Measurements from ENCODE around the gene SCP2.

The SCP2 gene

GRCh38 chr1:52920791-52921291 lies 6.2 kb upstream of the SCP2 start:
- DNase-seq (ENCODE audit: low read depth): no peak
- peak overlapping the region; percentile 64 for H3K4me3 ChIP-seq (ENCODE audit: low read depth, low read length)
- TF ChIP-seq CTCF (IDR thresholded peaks at IDR 0.05; ENCODE audit: insufficient read depth, low read depth, low read length, missing control alignments): no peak

GRCh38 chr1:52925571-52926005 lies 1.5 kb upstream of the SCP2 start:
- no peak for DNase-seq (ENCODE audit: low read depth)
- no peak for TF ChIP-seq CTCF (IDR thresholded peaks at IDR 0.05; ENCODE audit: insufficient read depth, low read depth, low read length, missing control alignments)
- no peak overlapping the region for H3K4me3 ChIP-seq (ENCODE audit: low read depth, low read length)

GRCh38 chr1:52926864-52927211 lies 238 bp upstream of the SCP2 start:
- H3K4me3 ChIP-seq (ENCODE audit: low read depth, low read length): peak overlapping the region; percentile 91
- no peak for TF ChIP-seq CTCF (IDR thresholded peaks at IDR 0.05; ENCODE audit: insufficient read depth, low read depth, low read length, missing control alignments)
- no peak for DNase-seq (ENCODE audit: low read depth)

GRCh38 chr1:52928015-52928404 lies 934 bp downstream of the SCP2 start:
- H3K4me3 ChIP-seq (ENCODE audit: low read depth, low read length): peak overlapping the region; percentile 91
- TF ChIP-seq CTCF (IDR thresholded peaks at IDR 0.05; ENCODE audit: insufficient read depth, low read depth, low read length, missing control alignments): no peak
- DNase-seq (ENCODE audit: low read depth): no peak

GRCh38 chr1:52929019-52929418 lies 1.9 kb downstream of the SCP2 start:
- no peak overlapping the region for H3K4me3 ChIP-seq (ENCODE audit: low read depth, low read length)
- DNase-seq (ENCODE audit: low read depth): no peak
- no peak for TF ChIP-seq CTCF (IDR thresholded peaks at IDR 0.05; ENCODE audit: insufficient read depth, low read depth, low read length, missing control alignments)

- no peak for TF ChIP-seq CTCF (IDR thresholded peaks at IDR 0.05; ENCODE audit: insufficient read depth, low read depth, low read length, missing control alignments)
- no peak for DNase-seq (ENCODE audit: low read depth)
- no peak overlapping the region for H3K4me3 ChIP-seq (ENCODE audit: low read depth, low read length)
Measured at GRCh38 chr1:52937433-52938182, 10.5 kb downstream of the SCP2 start.

- no peak overlapping the region for H3K4me3 ChIP-seq (ENCODE audit: low read depth, low read length)
- no peak for TF ChIP-seq CTCF (IDR thresholded peaks at IDR 0.05; ENCODE audit: insufficient read depth, low read depth, low read length, missing control alignments)
- DNase-seq (ENCODE audit: low read depth): no peak
Measured at GRCh38 chr1:52938183-52938451, 11.0 kb downstream of the SCP2 start.

All from GM12865 (cell line).